Stromal cell of bone marrow (primary cell): ENCODE data around the gene CHCHD6.
A peak's percentile ranks its signal among the peaks of the same experiment; 100 is the strongest.

ENCODE experiments used
- DNase-seq: peaks from one replicate; pipeline ENCODE4 v3.0.0-alpha.2; 2012; ENCODE audit warnings: low read depth

The CHCHD6 gene

DNA sequence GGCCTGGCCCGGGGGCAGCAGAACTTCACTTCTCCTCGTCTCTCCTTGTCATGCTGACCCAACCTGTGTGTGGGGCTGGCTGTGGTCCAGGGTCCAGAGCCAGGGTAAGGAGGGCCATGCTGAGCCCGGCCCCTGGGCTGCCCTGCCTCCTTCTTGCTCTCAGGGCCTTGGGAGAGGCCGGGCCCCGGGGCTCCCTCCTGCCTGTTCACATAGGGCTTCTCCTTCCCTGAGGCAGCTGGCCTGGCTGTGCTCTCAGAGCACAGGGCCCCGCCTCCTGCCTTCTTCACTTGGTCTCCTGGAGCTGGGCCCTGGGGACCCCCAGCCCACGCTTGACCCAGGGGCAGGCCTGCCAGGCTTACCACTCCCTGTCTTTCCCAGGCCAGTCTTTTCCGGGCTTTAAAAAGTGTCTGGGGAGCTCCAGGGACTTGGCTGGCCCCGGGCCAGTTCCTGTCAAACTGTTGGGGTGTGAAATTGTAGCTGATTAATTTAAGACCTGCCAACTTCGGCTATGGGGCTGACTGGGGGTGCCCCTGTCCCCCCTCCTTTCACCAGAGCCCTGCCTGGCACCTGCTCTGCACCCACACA lies 290.7 kb downstream of the CHCHD6 start:
- no peak for DNase-seq

DNA sequence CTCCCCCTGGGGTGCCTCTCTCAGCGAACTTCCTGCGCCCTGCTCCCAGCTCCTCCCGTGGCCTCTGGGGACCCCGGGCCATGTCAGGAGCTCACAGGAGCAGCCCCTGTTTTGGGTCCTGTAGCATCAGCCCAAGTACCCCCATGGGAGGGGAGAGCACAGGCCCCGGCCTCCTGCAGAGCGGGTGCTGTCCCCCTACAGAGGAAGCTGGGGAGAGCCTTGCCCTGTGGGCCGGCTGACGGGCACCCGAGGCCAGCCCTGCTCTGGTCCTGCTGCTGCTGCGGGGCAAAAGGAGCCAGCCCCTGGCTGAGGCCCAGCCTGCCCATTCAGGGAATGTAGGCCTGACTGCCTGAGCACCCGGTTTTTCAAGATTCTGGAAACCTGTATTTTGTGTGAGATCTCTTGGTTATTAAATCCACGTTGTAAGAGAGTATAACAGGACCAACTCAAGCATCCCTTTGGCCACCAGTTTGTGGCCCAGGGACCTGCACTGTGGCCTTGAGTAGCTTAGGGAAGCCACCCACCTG lies 291.3 kb downstream of the CHCHD6 start:
- no peak for DNase-seq

DNA sequence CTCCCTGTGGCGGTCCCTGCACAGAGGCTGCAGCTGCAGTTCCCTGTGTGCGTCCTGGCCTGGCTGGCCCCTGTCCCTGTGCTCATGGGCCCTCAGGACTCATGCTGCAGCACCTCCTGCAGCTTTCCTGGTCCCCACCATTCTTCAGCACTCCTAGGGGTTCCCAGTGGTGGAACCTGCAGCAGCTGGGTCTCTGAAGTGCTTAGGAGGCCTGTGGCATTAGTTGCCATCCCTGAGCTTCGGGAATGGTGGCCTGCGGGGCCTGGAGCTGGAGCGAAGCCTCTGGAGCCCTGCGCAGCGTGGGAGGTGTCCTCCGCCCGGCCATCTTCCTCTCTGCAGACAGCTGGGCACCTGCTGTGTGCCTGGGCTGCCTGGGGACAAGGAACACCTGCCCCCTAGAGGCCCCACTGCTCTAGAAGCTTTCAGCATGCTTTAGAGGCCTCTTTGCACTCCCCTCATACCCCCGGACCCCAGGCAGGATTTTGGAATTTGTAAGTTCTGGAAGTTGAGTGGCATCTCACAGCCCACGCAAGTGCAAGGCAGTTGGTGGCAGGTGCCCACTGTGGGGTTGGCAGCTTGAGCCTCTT lies 292.0 kb downstream of the CHCHD6 start:
- no peak for DNase-seq

DNA sequence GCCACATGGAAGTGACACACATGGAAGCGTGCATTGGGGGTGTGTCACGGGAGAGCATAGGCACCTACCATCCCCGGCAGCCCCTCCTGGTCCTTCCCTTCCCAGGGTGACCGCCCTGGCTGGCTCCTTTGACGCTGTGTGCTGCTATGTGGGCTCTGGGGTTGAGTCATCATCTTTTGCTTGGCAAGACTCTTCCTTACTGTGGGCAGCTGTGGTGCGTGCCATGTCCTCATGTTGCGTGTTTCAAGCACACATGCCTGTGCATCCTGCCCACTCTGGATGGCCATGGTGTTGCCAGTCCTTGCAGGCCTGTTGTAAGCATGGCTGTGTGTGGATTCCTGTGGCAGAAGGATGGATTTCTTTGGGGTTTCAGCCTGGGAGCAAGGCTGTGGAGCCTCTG lies 292.9 kb downstream of the CHCHD6 start:
- peak; percentile 66 for DNase-seq

DNA sequence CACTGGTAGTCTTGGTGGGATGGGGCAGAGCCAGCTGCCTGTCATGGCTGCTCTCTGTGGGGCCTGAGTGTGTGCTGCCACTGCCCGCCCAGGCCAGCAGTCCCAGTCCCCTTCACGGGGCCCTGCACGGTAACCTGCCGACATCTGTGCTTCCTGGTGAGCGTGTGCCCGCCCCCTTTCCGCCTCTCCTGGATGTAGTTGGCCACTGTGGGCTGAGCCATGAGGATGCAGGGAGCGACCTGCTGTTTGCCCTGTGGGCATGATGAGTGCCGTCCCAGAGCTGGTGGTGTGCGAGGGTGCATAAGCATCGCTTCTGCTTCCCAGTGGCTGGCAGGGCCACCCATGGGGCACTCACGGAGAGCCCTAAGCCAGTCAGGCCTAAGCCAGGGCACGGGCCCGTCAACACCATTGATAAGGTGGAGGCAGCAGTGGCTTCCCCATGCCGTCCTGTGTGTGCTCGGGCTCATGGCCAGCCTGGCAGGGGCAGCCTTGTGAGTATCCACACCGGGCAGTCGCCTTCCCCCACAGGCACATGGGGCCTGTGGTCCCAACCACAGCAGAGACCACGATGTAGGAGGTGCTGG lies 293.5 kb downstream of the CHCHD6 start:
- no peak for DNase-seq

DNA sequence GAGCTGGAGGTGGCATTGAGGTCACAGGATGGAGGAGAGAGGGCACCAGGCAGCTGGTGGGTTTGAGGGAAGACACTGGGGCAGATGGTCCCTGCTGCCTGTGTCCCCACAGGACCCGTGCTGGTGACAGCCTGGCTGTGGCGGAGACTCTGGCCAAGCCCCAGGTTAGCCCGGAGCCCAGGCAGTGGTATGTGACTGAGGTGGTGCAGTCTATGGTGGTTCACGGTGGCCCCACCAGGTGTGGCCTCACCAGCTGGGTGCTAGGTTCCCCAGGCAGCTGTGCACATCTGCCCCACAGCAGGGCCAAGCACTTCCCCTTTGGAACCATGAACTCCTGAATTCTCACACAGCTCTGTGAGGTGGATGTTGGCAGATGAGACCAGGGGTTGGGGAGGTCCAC lies 294.3 kb downstream of the CHCHD6 start:
- DNase-seq, result no peak

DNA sequence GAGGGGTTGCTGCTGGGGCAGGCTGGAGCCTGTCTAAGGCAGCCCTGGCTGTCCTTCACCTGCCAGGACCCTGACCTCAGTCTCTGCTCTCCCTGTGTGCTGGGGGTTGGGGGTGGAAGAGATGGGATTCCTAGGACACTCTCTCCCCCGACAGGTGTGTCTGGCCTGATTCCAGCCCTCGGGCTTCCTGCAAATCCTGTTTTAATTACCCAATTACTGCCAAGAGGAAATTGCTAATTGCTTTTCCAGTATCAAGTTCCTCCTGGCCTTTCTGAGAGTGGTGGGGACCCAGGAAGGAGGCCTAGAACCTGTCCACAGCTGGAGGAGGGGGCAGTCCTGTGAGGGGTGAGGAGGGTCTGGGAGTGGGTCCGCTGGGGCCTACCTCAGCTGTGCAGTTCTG lies 294.7 kb downstream of the CHCHD6 start:
- no peak for DNase-seq

DNA sequence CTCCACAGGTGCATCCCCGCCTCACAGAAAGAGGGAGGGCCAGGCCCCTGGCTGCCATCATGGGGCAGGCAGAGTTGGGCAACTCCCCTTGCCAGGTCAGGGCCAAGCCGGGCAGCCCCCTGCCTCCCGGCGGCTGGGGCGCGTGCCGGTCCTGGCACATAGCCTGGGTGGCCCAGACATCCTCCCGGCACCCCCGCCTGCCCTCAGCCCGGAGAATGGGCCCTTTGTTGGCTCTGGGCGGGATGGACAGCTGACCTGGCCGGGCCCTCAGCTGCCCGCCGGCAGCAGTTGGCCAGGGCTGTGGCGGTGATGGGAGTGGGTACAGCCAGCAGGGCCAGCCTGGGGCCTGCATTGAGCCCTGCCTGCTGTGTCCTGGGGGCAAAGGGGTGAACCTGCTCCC lies 295.3 kb downstream of the CHCHD6 start:
- DNase-seq, result no peak

DNA sequence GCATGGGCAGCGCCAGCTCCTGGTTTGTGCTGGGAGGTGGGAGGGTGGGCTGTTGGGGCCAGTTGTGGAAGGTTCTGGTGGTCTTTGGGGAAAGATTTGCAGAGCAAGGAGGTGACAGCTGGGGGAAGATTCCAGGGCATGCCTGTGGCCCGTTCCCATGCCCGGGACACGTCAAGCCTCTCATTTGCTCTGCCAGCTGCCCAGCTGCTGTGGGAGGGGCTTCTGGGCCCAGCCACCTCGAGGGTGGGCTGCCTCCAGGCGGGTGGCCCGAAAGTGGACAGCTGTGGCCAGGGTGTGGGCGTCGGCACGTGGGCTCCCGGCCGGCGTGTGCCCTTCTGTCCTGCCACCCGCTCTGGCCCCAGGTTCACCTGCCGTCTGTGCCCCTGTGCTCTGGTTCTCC lies 296.1 kb downstream of the CHCHD6 start:
- DNase-seq, result no peak

DNA sequence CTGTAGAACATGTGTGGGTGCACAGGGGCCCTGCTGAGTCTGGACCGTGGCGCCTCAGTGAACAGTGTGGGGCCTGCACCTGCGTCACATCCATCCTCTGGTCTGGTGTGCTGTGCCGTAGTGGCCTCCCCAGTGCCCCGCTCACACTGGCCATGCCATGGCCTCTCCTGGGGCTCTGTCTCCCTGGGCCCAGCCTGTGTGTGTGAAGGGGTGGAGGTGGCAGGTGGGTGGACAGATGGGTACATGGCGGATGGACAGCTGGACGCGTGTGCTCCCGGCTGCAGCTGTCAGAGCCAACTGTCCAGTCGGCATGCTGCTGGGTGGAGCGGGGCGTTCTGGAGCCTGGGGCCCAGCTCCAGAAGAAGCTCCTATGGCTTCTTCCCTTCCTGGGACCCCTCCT lies 296.7 kb downstream of the CHCHD6 start:
- DNase-seq, result no peak

DNA sequence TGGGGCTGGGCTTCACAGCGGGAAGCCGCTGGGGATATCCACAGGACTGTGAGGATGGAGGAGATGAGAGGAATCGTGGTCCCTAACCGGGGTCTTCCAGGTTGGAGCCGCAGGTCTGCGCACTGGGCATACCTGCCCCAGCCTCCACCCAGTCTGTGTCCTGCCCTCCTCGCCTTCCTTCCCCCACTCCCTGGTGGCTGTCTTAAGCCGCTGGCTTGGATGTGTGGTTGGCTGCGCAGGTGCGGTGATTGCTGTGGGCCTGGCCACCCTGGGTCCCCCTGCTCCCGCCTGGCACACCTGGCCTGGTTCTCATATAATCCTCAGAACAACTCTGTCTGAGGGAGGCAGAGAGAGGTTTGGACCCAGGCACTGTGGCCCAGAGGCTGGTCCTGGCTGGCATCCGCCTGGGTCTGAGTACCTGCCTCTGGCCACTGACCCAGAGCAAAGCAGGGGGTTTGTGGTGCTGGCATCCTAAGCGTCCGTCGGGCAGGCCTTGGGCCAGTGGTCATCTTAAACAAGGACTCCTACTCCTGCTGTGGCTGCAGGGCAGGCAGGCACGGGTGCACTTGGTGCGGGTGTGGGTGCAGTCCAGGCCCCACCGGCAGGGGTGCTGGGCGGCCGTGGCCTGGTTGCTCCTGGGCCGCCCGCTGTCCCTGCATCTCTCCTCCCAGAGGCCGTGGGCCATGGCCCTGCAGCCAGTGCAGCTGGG lies 297.6 kb downstream of the CHCHD6 start:
- DNase-seq, result no peak

DNA sequence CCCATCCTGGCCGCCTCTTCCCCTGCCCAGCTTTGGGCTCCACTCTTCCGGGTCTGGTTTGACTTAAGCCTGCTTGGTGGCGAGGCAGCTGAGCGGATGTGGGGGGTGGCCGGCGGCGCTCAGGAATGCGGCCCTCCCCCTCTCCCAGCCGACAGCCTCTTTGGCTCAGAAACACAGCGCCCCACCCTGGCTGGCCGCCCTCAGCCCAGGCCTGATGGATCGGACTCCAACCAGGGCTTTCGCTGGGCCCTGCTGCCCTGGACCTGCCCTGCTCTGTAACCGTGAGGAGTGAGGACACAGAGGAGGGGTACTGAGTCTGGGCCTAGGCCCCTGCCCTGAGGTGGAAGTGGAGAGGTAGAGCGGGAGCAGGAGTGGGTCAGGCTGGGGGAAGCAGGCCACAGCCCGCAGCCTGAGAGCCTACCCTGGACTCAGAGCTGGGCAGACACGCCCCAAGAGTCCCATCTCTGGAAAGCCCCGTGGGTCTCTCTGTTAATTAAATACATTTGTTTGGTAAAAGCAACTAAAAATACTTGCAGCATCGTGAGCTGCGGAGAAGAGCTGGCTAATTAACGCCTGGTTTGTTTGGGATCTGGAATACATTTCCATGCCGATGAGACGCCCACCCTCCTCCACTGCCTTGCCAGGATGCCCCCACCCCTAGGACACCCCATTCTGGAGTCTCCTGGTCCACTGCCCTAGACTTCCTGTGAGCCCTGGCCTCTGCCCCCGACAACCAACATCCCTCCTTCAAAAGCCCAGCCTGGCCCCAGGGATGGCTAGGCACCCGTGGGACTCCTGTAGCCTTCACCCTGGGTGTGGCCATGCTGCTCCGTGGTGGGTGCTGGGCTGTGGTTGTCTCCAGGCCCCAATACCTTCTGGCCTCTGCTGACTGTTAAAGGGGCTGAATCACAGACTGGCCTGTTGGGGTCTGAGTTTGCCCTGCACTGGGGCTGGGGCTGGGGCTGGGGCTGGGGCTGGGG lies 298.4 kb downstream of the CHCHD6 start:
- DNase-seq, result peak; percentile 85

DNA sequence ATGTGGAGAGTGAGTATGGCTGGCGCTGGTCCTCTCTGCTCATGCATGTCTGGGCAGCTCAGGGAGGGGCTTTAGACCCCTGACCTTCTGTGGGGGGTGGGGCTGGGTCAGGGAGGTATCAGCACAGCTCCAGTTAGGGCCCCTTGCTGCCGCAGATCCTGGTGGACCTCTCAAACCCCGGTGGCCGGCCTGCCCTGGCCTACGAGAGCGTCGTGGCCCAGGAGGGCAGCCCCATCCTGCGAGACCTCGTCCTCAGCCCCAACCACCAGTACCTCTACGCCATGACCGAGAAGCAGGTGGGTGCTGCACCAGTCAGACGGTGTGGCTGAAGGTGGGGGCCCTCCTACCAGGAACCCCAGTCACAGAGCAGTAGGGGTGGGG lies 299.1 kb downstream of the CHCHD6 start:
- DNase-seq, result no peak

DNA sequence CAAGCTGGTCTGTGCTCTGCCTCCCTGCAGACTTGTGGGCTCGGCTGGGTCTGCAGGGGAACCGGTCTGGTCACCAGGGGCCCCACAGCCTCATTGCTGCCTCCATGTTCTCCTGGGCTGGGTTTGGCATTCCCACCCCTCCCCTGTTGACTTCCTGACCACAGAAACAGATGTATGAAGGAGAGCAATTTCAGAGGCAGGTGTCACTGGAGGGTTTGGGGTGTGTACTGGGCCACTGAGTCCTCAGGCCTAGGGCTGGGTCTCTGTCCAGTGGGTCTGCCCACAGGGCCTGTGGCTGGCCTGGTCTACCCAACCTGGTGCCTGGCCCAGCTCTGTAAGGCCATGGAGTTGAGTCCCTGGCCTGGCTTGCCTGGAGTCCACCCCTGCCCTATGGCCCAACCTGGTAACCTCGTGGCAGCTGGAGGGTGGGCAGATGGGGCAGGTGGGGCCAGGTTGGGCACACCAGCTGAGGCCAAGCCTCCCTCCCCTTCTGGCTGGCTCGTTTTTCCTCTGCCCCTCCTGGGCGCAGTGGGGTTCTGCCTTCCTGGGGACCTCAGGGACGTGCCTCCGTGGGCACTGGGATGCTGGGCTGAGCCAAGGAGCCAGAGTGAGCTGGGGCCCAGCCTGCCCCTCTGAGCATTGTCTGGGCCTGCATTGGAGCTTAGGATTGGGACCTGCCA lies 299.7 kb downstream of the CHCHD6 start:
- no peak for DNase-seq

DNA sequence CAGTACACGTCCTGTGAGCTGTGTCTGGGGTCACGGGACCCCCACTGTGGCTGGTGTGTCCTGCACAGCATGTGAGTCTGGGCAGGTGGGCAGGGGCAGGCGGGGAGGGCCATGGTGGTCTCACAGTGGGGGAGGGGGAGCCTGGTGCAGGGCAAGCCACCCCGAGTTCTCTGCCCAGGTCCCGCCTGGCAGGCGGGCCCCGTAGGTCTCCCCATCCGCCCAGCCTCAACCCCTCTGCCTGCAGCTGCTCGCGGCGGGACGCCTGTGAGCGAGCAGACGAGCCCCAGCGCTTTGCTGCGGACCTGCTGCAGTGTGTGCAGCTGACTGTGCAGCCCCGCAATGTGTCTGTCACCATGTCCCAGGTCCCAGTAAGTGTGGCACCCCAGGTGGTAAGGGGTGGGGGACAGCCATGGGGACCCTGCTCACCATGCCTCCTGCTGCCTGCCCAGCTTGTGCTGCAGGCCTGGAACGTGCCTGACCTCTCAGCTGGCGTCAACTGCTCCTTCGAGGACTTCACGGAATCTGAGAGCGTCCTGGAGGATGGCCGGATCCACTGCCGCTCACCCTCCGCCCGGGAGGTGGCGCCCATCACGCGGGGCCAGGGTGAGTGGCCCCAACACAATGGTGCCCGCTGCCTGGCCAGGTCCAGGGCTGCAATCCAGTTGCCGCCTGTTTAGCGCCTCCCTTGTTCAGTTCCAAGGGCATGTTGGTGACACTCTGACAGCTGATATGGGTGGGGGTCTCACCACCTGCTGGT lies 300.8 kb downstream of the CHCHD6 start:
- no peak for DNase-seq

DNA sequence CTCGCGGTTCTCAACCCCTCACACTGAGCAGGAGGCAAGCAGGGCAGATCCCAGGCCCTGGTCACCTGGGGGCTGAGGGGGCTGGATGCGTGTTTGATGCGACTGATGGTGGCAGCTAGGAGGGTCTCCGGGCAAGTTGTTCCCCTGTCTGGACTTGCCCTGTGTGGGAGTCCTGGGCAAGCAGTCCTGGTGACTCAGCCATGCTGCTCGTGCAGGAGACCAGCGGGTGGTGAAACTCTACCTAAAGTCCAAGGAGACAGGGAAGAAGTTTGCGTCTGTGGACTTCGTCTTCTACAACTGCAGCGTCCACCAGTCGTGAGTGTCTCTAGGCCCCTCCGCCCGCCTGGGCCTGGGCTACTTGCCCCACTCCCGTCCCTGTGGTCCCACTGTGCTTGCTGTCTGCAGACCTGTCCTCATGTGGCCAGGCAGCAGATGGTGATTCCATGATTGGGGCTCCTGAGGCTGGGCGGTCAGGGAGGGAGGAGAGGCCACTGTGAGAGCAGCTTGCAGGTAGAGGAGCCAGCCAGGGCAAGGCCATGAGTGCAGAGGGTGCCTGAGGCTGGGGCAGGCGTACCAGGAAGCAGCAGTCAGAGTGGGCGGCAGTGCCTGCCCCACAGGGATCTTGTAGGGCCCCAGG lies 301.9 kb downstream of the CHCHD6 start:
- DNase-seq, result no peak

DNA sequence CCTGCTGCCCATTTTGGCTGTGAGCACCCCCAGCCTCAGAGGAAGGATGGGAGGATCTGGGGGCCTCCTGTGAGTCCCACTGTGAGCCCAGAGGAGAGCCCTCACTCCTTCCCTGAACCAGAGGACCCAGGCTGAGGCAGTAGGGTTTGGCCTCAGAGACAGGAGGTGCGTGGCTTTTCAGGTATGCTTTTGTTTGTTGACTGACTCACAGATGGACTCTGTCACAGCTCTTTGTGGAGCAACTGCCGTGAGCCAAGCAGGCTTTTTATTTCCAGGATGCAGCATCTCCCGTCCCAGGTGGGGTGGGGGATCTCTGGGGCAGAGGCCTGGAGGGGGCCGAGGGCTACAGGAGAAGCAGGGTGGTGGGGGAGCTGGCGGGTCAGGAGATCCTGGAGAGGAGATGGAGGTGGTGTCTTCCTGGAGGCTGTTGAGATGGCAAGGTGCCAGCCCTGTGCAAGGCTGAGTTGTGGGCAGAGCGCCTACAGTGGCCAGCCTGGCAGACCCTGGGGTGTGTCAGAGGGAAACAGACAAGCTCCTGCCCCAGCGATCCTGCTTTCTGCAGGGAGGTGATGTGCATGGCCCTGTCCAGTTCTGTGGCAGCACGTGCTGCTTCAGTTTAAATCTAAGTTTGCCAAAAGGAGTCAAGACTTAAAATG lies 302.9 kb downstream of the CHCHD6 start:
- DNase-seq, result no peak

DNA sequence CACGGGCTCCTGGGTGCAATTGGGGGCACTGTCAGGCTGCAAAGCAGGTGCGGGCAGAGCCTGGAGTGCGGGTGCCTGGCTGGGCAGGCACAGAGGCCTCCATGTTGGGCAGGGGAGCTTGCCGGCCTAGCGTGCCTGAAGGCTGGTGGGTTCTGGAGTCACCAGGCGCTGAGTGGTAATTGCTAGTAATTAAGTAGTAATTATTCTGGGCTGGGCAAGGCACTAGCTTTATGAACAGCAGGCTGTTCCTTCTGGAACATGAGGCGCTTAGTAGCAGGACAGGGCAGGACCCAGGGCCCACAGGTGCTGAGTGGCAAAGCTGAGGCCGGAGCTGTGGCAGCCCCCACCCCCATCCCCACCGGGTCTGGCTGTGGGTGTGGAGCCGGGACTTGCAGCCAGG lies 304.2 kb downstream of the CHCHD6 start:
- no peak for DNase-seq

DNA sequence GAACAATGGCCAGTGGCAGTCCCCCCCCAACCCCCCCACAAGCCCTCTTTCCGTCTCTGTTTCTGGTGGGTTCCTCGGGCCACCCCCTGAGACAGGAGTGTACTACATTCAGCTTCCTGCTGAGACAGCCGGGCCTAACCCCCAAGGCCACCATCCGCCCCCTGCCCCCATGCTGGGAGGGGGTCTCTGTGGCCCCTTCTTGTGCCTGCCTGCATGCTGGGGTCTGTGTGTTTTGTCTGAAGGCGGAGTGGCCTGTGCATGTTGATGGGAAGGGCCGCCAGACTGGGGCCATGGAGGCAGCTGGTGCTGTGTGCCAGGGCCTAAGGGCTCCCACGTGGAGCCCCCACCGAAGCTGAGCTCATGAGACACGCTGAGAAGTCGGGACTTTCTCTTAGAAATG lies 305.5 kb downstream of the CHCHD6 start:
- no peak for DNase-seq
